GM19193 (cell line): ENCODE results near the gene CASKIN1.

Experiments used
- POLR2A ChIP-seq: IDR thresholded peaks from 4 replicates; pipeline ENCODE4 v1.6.1; 2011; ENCODE audit not compliant: insufficient read depth, insufficient read length; ENCODE audit errors: extremely low read depth

Gene CASKIN1

GRCh38 chr16:2162676-2163118 is 33.7 kb downstream of the CASKIN1 start:
- TF ChIP-seq POLR2A: no peak

- no peak for TF ChIP-seq POLR2A
These were observed 34.5 kb downstream of the CASKIN1 start for GRCh38 chr16:2161911-2162310.

- TF ChIP-seq POLR2A: no peak
These were observed 35.4 kb downstream of the CASKIN1 start for GRCh38 chr16:2160915-2161551.

GRCh38 chr16:2159175-2159838 is 37.1 kb downstream of the CASKIN1 start:
- no peak for TF ChIP-seq POLR2A

- no peak for TF ChIP-seq POLR2A
These were observed 38.2 kb downstream of the CASKIN1 start for GRCh38 chr16:2158262-2158638.

GRCh38 chr16:2157480-2158261 is 38.7 kb downstream of the CASKIN1 start:
- TF ChIP-seq POLR2A: no peak

GRCh38 chr16:2156849-2157224 is 39.6 kb downstream of the CASKIN1 start:
- no peak for TF ChIP-seq POLR2A

GRCh38 chr16:2155977-2156848 is 40.2 kb downstream of the CASKIN1 start:
- TF ChIP-seq POLR2A: no peak

- peak; percentile 100 for TF ChIP-seq POLR2A
These were observed 41.1 kb downstream of the CASKIN1 start, which contains the start of gene TRAF7 for GRCh38 chr16:2155091-2155950. TSS of gene TRAF7 (plus strand) at chr16:2155782. CDS start at chr16:2163921, 8,139 bp downstream.

GRCh38 chr16:2154533-2155090 is 41.8 kb downstream of the CASKIN1 start:
- TF ChIP-seq POLR2A: no peak

- no peak for TF ChIP-seq POLR2A
These were observed 43.5 kb downstream of the CASKIN1 start for GRCh38 chr16:2152695-2153506.

- peak; percentile 39 for TF ChIP-seq POLR2A
These were observed 45.0 kb downstream of the CASKIN1 start for GRCh38 chr16:2151188-2152091.
